Measurements from ENCODE around the gene C1RL. TPM values are rescaled to one million over a fixed set of nuclear protein-coding genes. Genes with fewer than 3 reads are reported as not detected.

C1RL gene
- total RNA-seq, 1 donor from 2014 or later: 32.4 TPM

DNA sequence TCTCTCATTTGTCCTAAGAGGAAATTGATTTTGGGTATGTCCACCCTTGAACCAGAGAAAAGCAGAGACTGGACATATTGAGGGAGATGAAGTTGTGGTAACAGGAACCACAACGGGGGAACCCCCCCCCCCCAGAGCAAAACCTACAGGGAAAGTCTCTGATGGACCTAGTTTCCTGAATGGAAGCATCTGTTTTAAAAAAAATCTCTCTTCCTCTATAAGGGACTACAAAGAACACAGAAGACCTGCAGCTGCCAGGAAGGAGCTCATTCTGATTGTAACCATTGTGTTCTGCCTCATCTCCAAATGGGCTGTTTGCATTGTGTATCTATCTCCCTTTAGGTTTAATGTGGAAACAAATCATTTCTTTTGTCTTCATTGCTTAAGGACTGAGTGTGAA, 35.1 kb downstream of the C1RL start:
- Mint-ChIP-seq H3K36me3 (no peaks in the 10 kb centered on the region), H3K9me3 (no peaks in the 10 kb centered on the region), H3K4me1 (ENCODE audit: unreplicated experiment) (no peaks in the 10 kb centered on the region), H3K27me3 (peaks cover 53% of the 10 kb centered on the region), H3K27ac (no peak overlapping the region), H3K4me3 (no peak overlapping the region)
- DNase-seq (ENCODE audit: extremely low spot score, unreplicated experiment): no peak
- TF ChIP-seq, protein P1, sequence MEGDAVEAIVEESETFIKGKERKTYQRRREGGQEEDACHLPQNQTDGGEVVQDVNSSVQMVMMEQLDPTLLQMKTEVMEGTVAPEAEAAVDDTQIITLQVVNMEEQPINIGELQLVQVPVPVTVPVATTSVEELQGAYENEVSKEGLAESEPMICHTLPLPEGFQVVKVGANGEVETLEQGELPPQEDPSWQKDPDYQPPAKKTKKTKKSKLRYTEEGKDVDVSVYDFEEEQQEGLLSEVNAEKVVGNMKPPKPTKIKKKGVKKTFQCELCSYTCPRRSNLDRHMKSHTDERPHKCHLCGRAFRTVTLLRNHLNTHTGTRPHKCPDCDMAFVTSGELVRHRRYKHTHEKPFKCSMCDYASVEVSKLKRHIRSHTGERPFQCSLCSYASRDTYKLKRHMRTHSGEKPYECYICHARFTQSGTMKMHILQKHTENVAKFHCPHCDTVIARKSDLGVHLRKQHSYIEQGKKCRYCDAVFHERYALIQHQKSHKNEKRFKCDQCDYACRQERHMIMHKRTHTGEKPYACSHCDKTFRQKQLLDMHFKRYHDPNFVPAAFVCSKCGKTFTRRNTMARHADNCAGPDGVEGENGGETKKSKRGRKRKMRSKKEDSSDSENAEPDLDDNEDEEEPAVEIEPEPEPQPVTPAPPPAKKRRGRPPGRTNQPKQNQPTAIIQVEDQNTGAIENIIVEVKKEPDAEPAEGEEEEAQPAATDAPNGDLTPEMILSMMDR (conservative IDR thresholded peaks at IDR 0.05): no peak

DNA sequence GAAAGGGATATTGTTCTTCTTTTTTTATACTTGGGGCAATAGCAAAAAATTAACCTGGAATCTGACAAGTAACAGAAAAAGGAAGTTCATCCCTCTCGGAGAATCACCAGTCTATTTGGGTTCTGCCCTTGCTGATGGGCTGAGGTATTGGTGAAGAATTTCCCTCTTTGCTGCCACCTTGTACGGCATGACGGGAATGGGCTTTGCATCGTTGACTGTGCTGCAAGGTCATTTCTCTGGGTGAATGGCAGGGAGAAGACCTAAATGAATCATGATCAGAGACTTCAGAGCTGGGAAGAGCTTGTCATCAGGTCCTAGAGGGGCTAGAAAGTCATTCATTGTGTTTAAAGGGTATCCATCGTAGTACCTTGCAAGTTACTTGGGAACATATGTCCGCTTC, 36.5 kb downstream of the C1RL start:
- Mint-ChIP-seq H3K27ac (no peak overlapping the region), H3K4me3 (no peak overlapping the region), H3K4me1 (ENCODE audit: unreplicated experiment) (no peaks in the 10 kb centered on the region), H3K9me3 (no peaks in the 10 kb centered on the region), H3K36me3 (no peaks in the 10 kb centered on the region), H3K27me3 (peaks cover 60% of the 10 kb centered on the region)
- no peak for DNase-seq (ENCODE audit: extremely low spot score, unreplicated experiment)
- TF ChIP-seq, protein P1 (conservative IDR thresholded peaks at IDR 0.05): no peak

DNA sequence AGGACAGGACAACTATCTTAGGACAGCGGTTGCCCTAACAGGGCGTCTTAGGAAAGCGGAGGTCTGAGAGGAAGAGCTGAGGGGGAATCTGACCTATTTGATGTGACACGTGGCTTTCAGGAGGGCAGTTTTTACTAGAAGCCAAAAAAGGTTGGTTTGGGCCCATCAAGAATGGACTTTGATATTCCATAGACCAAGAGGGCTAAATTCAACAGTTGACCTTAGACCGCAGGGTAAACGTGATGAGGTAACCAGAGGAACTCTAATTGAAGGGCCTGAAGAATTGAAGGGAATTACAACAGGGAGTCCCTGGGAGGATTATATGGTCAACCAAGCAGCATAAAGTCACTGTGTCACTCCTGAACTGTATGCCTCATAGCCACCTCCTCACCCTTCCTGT, 37.0 kb downstream of the C1RL start:
- H3K27me3 Mint-ChIP-seq: peaks cover 58% of the 10 kb centered on the region
- no peak overlapping the region for H3K27ac Mint-ChIP-seq
- no peaks in the 10 kb centered on the region for H3K4me1 Mint-ChIP-seq (ENCODE audit: unreplicated experiment)
- no peaks in the 10 kb centered on the region for H3K36me3 Mint-ChIP-seq
- TF ChIP-seq, protein P1 (conservative IDR thresholded peaks at IDR 0.05): no peak
- no peak overlapping the region for H3K4me3 Mint-ChIP-seq
- H3K9me3 Mint-ChIP-seq: no peaks in the 10 kb centered on the region
- no peak for DNase-seq (ENCODE audit: extremely low spot score, unreplicated experiment)

DNA sequence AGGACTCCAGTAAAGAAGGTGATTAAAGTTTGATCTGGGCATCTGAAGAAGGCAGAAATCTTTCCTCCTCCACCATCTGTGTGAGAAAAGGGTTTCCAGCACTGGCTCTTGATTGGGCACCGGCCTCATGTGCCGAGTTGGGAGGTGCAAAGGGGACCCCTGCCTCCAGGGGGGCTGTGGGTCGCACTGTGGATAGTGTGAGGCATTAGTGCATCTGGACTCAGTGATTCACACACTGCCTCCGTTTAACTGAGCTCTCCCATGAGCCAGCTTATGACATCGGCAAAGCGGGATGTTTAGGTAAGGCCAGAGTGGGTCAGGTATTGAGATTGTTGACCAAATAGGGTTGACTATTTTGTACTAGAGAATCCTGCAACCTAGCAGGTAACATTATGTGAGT, 39.6 kb downstream of the C1RL start:
- H3K36me3 Mint-ChIP-seq: no peaks in the 10 kb centered on the region
- no peak for DNase-seq (ENCODE audit: extremely low spot score, unreplicated experiment)
- H3K4me1 Mint-ChIP-seq (ENCODE audit: unreplicated experiment): no peaks in the 10 kb centered on the region
- H3K27ac Mint-ChIP-seq: no peak overlapping the region
- H3K27me3 Mint-ChIP-seq: peaks cover 43% of the 10 kb centered on the region
- H3K4me3 Mint-ChIP-seq: no peak overlapping the region
- no peaks in the 10 kb centered on the region for H3K9me3 Mint-ChIP-seq
- TF ChIP-seq, protein P1 (conservative IDR thresholded peaks at IDR 0.05): no peak

DNA sequence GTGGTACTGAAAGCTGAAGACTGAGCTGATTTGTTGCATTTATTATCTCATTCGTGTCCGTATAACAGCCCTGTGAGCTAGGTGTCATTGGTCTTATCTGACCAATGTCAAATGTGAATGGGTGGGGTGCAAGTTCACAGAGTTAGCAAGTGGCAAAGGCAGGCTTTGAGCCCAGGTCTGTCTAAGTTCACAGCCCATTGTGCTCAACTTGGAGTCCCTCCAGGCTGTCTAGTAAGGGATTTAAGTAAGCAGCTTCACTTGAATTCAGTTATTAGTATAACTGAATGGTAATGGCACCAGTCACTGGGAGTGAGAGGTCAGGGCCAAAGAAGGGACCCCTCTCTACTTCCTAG, 40.0 kb downstream of the C1RL start:
- no peaks in the 10 kb centered on the region for H3K36me3 Mint-ChIP-seq
- peaks cover 39% of the 10 kb centered on the region for H3K27me3 Mint-ChIP-seq
- H3K4me3 Mint-ChIP-seq: no peak overlapping the region
- TF ChIP-seq, protein P1 (conservative IDR thresholded peaks at IDR 0.05): no peak
- no peaks in the 10 kb centered on the region for H3K9me3 Mint-ChIP-seq
- no peak overlapping the region for H3K27ac Mint-ChIP-seq
- no peak for DNase-seq (ENCODE audit: extremely low spot score, unreplicated experiment)
- no peaks in the 10 kb centered on the region for H3K4me1 Mint-ChIP-seq (ENCODE audit: unreplicated experiment)

Measured in type B pancreatic cell (in vitro differentiated cells).